Iris pigment epithelial cell (primary cell): Measurements from ENCODE around the gene MALRD1.

Experiments used
- DNase-seq: peaks from one replicate; pipeline ENCODE4 v3.0.0-alpha.2; 2011; ENCODE audit warnings: low read depth

The MALRD1 gene

DNA sequence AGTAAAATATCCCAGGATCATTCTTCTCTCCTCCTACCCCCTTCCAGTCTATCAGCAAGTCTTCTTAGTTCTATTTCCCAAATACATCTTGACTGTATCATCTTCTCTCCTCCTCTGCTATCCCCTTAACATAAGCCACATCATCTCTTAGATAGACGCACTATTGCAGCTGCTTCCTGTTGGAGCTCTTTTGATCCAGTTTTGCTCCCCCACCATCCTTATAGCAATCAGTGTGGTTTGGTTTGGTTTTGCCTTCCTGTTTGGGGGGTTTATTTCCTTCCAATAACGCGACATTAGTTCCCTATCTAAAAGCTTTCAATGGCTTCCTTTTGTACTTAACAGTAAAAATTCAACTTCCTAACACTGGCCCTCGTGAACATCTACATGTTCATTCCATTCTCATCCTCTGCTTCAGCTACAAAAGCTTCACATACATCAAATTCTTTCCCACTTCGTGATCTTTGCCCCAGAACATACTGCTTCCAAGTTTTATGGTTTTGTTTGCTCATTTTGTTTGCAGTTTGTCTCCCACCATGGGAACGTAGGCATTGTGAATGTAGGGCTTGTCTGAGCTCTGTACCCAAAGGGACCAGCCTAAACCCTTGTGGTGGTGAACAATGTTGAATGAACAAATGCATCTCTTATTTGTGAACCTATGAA lies 734.0 kb downstream of the MALRD1 start:
- no peak for DNase-seq

DNA sequence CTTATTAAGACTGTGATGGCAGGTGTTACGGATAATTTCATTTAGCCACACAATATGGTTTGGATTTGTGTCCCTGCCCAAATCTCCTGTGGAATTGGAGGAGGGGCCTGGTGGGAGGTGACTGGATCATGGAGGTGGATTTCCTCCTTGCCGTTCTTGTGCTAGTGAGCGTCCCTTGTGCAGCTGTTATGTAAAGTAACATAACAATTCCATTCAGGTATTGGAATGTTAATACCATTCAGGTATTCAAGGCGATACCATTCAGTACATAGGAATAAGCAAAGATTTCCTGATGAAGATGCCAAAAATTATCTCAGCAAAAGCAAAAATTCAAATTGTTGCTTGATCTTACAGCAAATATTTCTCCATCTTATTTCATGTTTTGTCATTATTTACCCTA lies 735.1 kb downstream of the MALRD1 start:
- DNase-seq = no peak
